GM21576 (cell line): ENCODE measurements around the gene KLC1.

Experiments used
- ATAC-seq: cut with Tn5 transposase; IDR thresholded peaks from one replicate; pipeline ENCODE4 v1.9.1; 2021; ENCODE audit warnings: mild to moderate bottlenecking, moderate library complexity; ENCODE audit not compliant: unreplicated experiment

Gene KLC1

DNA sequence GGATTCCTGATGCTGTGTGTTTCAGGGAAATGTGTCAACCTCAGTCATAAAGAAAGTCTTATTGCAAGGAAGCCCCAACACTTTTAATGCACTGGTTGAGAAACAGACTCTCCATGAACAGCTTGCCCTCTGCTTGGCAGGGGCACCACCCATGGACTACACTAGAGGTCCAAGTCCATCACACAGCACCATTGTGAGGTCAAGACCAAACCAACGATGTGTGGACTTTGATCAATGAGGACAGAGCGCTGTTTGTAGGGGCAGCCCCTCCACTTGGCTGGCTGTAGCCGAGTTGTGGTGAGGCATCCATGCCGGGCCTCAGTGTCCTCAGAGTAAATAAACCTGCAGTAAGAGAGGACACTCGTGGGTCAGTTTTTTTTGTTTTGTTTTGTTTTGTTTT, 116.4 kb downstream of the KLC1 start:
- no peak for ATAC-seq

GRCh38 chr14:103746701-103747100, 117.7 kb downstream of the KLC1 start:
- ATAC-seq: no peak

- no peak for ATAC-seq
These were observed 119.5 kb downstream of the KLC1 start for GRCh38 chr14:103748534-103748857.

DNA sequence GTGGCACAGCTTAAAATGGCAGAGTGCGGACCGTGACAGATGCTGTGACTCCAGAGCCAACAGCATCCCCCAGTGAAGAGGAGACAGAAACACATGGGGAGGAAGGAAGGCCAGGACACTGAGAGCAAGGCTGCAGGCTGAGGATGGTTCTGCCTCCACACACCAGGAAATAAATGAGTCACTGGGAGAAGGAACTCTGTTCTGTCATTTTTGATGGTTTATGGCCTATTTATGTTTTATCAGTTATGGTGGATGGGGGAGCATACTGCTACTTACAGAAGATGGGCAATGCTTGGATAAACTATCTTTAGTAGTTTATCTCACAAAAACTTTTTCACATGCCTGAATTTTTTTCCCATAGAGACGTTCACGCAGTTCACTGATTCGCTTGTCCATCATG, 120.4 kb downstream of the KLC1 start:
- no peak for ATAC-seq

DNA sequence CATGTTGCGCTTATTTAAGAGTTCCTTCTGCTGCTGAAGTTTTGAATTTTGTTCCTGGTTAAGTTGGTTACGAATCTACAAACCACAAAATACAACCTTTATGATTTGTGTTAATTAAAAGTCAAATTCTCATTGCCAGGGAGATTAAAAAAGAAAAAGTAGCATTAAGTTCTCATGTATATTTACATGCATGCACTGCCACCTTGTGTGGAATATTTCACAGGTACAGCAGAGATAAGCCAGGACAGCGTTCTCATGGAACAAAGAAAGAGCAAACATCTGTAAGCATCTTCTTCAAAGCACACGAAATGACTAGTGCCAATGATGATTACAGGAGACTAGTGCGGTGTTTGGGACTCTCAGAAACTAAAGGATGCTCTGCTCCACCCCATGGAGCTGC, 120.8 kb downstream of the KLC1 start:
- no peak for ATAC-seq
